ENCODE data around the gene SKI. TPM values are rescaled to one million over a fixed set of nuclear protein-coding genes. Genes with fewer than 3 reads are reported as not detected.

Gene SKI
- total and polyA plus RNA-seq, 2 experiments from 2014 or later = 9.3 to 66.8 TPM

GRCh38 chr1:2278591-2279209, 50.6 kb downstream of the SKI start:
- peaks cover 53% of the 10 kb centered on the region for H3K4me1 Mint-ChIP-seq
- no peaks in the 10 kb centered on the region for H3K27me3 ChIP-seq (ENCODE audit: insufficient read depth)
- TF ChIP-seq REST (IDR thresholded peaks at IDR 0.05; ENCODE audit: unreplicated experiment) (no peak), EZH2 (IDR thresholded peaks at IDR 0.05; ENCODE audit: low read depth, unreplicated experiment) (no peak), EZH2phosphoT487 (IDR thresholded peaks at IDR 0.05; ENCODE audit: unreplicated experiment) (no peak), ZNF114 (CRISPR knock-in tag; IDR thresholded peaks at IDR 0.05) (no peak), JUNB (IDR thresholded peaks at IDR 0.05; ENCODE audit: unreplicated experiment) (no peak), ZNF462 (CRISPR knock-in tag; IDR thresholded peaks at IDR 0.05) (no peak), STAT1 (IDR thresholded peaks at IDR 0.05; ENCODE audit: unreplicated experiment) (no peak), CTCF (conservative IDR thresholded peaks at IDR 0.05; ENCODE audit: low read depth in 2 of 2) (no peak), NANOG (IDR thresholded peaks at IDR 0.05; ENCODE audit: borderline replicate concordance) (no peak), ZNF331 (CRISPR knock-in tag; IDR thresholded peaks at IDR 0.05; ENCODE audit: low read depth) (no peak), ETS1 (IDR thresholded peaks at IDR 0.05) (no peak), POLR2AphosphoS5 (IDR thresholded peaks at IDR 0.05; ENCODE audit: low read depth) (no peak), CREB1 (CRISPR knock-in tag; IDR thresholded peaks at IDR 0.05; ENCODE audit: low read depth) (no peak)
- peaks cover 23% of the 10 kb centered on the region for H3K27me3 Mint-ChIP-seq (ENCODE audit: insufficient read depth, low read depth, poor library complexity)
- H3K79me2 ChIP-seq (replicated peaks; ENCODE audit: insufficient read depth) = peaks cover 69% of the 10 kb centered on the region
- DNase-seq (ENCODE audit: low spot score) (no peak), ATAC-seq (peak; percentile 10)
- H3K4me3 Mint-ChIP-seq = peak overlapping the region; percentile 56
- peak overlapping the region; percentile 73 for H3K4me2 ChIP-seq
- H3K4me3 ChIP-seq = peak overlapping the region; percentile 34; the same call in 1 of the 2 replicates
- 0 out of 2 replicates have a peak, but pooled peaks cover 21% of the 10 kb centered on the region for H3F3A ChIP-seq (replicated peaks; ENCODE audit: low read depth)
- H4K20me1 ChIP-seq (replicated peaks; ENCODE audit: insufficient read depth) = peaks cover 2% of the 10 kb centered on the region; the same call in 1 of the 2 replicates
- peak overlapping the region; percentile 97 for H3K27ac Mint-ChIP-seq
- peaks cover 27% of the 10 kb centered on the region for H3K36me3 Mint-ChIP-seq (ENCODE audit: low read depth)
- peaks cover 46% of the 10 kb centered on the region for H3K4me1 ChIP-seq (ENCODE audit: insufficient read depth)
- no peak overlapping the region for H2AFZ ChIP-seq
- no peaks in the 10 kb centered on the region; the same call in 1 of the 2 replicates for H3K36me3 ChIP-seq (ENCODE audit: insufficient read depth)
- H3K27ac ChIP-seq (ENCODE audit: low read depth) = peak overlapping the region; percentile 93
- no peaks in the 10 kb centered on the region for H3K9me2 ChIP-seq (ENCODE audit: insufficient read depth)
- peaks cover 7% of the 10 kb centered on the region; the same call in 2 of the 3 replicates for H3K9me3 Mint-ChIP-seq

Measured in GM23338 (cell line).